NCI-H446 (cell line): ENCODE data around the gene ELANE.

Experiments
- DNase-seq, 2 experiments: peaks; one replicate each; lab custom pipeline; 2025; lab: John Stamatoyannopoulos, UW

The ELANE gene

DNA sequence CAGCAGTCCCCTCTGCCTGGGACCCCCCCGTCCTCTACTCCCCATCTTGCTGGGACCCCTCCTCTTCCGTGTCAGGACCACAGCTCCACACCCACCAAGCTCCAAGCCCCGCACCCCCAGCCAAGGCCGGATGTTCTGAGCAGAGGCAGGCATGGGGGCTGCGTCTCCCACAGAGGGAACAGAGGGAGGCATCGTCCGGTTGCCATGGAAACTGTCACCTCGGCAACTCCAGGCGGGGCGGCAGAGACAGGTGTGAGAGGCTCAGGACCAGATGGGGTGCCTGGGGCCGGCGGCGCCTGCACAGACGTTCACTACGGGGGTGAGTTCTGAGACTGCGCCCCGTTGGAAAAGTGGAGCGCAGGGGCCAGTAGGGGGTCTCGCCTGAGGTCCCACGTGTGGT, 46.6 kb downstream of the ELANE start:
- DNase-seq, result no peak

DNA sequence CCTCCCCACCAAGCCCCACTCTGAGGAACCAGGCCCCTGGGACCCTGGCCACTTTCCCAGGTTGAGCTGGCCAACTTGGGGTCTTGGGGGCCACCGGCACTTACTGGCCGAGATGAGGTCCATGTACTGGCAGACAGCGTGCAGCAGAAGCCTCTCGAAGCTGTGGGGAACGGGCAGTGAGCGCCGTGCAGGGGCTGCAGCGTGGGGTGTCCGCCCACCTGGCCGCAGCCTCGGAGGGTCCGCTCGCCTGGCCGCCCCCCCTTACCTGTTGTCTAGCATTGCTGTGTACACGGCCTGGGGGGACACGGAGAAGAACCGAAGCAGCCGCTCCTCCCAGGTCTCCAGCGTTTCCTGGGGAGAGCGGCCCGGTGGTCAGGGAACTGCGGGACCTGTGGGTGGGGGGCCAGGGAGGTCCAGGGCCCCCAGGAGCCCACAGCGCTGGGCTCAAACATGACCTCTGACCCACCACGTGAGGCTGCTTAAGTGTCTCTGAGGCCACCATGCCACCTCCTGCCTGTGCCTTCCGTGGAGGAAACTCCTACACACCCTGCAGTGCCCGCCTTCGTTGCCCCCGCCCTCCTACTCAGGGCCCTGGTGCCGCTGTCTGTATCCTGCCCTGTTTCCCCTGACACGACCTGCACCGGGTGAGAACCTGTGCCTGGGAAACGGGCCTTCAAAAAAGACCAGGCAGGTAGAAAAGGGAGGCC, 47.4 kb downstream of the ELANE start:
- no peak for DNase-seq

DNA sequence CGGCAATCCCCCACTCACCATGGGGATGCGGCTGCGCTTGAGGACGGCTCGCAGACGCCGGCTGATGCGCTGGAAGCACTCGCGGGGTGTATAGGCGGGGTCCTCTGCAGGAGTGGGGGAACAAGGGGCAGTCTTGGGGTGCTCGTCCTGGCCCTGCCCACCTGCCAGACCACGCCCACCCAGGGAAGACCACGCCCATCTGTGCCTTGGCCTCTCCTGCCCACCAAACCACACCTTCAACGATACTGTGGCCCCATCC, 47.9 kb downstream of the ELANE start:
- no peak for DNase-seq

DNA sequence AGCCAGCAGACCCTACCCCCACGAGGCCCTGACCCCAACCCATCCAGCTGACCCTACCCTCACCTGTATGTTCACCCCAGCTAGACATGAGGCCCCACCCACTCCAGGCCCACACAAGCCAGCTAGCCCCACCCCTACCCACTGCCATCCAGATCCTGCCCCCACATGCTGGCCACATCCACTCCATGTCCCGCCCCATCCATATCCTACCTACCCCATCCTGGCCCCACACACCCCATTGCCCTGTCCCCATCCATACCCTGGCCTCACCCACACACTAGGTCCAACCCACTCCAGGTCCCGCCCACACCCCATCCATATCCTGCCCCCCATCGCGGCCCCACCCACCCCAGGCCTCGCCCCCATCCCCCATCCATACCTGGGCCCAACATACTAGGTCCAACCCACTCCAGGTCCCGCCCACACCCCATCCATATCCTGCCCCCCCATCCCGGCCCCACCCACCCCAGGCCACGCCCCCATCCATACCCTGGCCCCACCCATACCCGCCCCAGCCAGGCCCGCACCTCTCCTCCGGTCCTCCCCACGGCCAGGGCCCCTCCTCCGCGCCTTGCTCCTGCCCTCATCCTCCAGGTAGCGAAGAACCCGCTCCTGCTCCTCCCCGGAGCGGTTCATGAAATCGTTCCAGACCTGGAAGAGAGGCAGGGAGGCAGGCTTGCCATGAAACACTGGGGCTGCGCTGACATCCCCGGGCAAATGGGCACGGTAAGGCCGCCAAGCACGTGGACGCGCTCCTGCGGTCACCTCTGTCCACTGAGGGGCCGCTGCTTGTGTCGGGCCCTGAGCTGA, 48.4 kb downstream of the ELANE start:
- no peak for DNase-seq

DNA sequence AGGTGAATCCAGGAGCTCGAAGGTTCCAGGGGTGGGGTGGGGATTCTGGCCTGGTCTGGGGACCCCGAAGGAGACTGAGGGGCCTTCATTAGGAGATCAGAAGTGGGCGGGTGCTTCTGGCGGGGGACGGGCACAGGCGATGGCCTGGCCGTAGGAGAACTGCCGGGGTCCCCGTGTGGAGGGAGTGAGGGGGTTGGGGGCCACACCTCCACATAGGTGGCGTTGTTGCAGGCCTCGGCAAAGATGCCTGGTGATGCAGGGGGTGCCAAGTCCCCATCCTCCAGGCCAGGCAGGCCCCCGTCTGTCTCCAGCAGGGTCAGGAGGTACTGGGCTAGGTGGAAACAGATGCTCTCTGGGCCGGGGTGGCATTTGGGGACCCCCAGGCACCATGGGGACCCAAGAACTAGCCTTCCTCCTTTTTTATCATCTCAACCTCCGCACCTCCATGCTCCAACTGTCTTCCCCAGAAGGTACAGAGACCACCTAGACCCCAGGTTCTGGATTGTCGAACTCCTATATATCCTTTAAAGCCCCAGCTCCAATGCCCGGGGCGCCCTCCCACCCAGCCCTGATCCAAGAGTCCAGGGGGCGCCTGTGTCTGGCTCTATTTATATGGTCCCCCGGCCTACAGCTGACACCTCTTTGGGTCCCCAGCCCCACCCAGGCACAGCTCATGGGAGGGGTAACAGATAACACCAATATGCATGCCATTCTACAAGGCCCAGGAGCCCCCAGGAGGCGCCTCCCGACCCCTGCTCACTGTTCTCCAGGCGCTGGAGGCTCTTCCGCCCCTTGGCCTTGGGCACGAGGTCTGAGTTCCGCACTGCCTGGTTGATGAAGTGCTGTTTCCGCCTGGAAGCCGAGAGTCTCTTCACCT, 49.4 kb downstream of the ELANE start:
- DNase-seq, result no peak

DNA sequence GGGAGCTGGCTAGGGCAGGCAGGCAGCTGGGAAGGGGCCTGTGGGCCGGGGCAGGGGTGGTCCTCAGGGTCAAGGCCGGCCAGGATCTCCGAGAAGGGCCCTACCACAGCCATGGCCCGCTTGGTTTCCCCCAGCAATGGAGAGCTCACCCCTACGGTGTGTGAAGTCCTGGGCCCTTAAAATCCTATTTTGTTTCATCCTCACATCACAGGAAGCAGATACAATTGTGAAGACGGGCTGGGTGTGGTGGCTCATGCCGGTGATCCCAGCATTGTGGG, 49.9 kb downstream of the ELANE start:
- no peak for DNase-seq

DNA sequence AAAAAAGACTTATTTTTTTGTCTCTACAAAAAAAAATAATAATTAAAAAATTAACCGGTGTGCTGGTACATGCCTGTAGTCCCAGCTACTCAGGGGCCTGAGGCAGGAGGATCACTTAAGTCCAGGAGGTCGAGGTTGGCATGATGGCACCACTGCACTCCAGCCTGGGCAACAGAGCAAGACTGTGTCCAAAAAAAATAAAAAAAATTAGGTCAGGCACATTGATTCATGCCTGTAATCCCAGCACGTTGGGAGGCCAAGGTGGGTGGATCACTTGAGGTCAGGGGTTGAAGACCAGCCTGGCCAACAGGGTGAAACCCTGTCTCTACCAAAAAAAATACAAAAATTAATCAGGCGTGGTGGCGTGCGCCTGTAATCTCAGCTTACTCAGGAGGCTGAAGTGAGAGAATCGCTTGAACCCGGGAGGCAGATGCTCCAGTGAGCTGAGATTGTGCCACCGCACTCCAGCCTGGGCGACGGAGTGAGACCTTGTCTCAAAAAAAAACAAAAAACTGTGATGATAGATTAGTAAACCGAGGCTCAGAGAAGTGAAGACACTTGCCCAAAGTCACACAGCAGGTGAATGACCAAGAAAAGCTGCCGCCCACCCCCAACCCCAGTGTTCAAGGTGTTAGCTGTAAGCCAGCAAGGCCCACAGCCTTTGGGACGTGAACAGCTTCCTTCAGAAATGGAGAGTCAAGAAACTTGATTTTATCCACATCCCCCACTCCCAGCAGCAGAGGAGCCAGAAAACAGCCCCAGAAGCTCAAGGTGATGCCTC, 50.5 kb downstream of the ELANE start:
- no peak for DNase-seq

DNA sequence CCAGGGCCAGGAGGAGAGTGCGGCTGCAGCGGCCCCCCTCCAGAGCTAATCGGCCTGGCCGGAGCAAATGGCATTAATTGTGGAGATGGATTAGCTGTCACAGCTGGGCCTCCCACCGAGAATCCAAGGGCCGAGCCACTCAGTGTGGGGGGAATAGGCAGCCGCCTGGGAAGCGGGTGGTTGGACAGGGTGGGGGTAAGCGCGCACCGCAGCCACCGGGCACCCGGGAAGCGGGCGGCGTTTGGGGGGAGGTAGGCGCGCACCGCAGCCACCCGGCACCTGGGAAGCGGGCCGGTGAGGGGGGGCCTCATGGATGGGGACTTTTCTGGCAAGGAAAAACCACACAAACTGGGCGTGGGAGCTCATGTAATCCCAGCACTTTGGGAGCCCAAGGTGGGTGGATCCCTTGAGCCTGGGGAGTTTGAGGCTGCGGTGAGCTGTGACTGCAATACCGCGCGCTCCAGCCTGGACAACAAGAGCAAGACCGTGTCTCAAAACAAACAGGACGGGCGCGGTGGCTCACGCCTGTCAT, 51.2 kb downstream of the ELANE start:
- DNase-seq, result no peak

DNA sequence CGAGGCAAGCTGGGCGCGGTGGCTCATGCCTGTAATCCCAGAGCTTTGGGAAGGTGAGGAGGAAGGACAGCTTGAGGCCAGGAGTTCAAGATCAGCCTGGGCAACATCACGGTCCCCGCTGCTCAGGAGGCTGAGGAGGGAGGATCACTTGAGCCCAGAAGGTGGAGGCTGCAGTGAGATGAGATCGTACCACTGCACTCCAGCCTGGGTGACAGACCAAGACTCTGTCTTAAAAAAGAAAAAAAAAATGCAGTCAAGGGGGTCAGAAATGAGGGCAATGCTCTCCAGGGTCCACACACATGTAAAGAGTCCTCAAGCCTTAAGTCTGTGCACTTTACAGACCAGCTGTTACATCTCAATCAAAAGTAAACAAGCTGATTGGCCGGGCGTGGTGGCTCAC, 52.4 kb downstream of the ELANE start:
- DNase-seq, result no peak
